ENCODE results near the gene TAX1BP1.

Gene TAX1BP1

GRCh38 chr7:27712217-27712616, 27.7 kb upstream of the TAX1BP1 start:
- no peak overlapping the region for H3K4ac ChIP-seq (ENCODE audit: low read depth in 1 of 2, low read length in 2 of 2)
- no peak overlapping the region for H2AFZ ChIP-seq (ENCODE audit: low read depth, low read length)
- H3K23ac ChIP-seq (ENCODE audit: low read length in 2 of 2): no peak overlapping the region
- H3K9ac ChIP-seq (ENCODE audit: low read length): no peak overlapping the region
- DNase-seq: no peak
- H3K14ac ChIP-seq (ENCODE audit: low read length in 2 of 2): no peak overlapping the region
- no peak overlapping the region for H3K18ac ChIP-seq (ENCODE audit: low read depth in 1 of 2, low read length in 2 of 2)
- H2BK5ac ChIP-seq (ENCODE audit: low read depth, low read length, poor library complexity, severe bottlenecking): no peak overlapping the region
- no peak overlapping the region for H2BK120ac ChIP-seq (ENCODE audit: low read depth, low read length)
- no peak overlapping the region for H3K4me3 ChIP-seq (ENCODE audit: insufficient read depth in 1 of 2, low read depth in 1 of 2, low read length in 2 of 2)
- H2AK5ac ChIP-seq (ENCODE audit: low read length, severe bottlenecking): no peak overlapping the region
- H3K79me1 ChIP-seq (replicated peaks; ENCODE audit: low read length, poor library complexity, severe bottlenecking): no peaks in the 10 kb centered on the region
- no peak overlapping the region for H2BK15ac ChIP-seq (ENCODE audit: low read depth, poor library complexity, severe bottlenecking)
- H4K8ac ChIP-seq (ENCODE audit: low read length): no peak overlapping the region
- peaks cover 2% of the 10 kb centered on the region for H3K4me1 ChIP-seq (ENCODE audit: control insufficient read depth, insufficient read depth, low read depth, low read length)
- no peak overlapping the region for H2BK12ac ChIP-seq (ENCODE audit: low read length in 2 of 2)
- H3K27me3 ChIP-seq (ENCODE audit: control insufficient read depth in 1 of 2, insufficient read depth in 1 of 2, low read length in 2 of 2): no peaks in the 10 kb centered on the region
- no peak overlapping the region for H4K91ac ChIP-seq (ENCODE audit: low read length)
- no peaks in the 10 kb centered on the region for H3K9me3 ChIP-seq (ENCODE audit: control insufficient read depth, low read length)
- no peak overlapping the region for H3K4me2 ChIP-seq (ENCODE audit: low read length, poor library complexity, severe bottlenecking)
- 100% methylated on average over 2 of the region's 3 CpGs for WGBS
- no peaks in the 10 kb centered on the region for H3K36me3 ChIP-seq (ENCODE audit: control insufficient read depth in 1 of 2, insufficient read depth in 2 of 2, low read depth in 1 of 2, low read length in 2 of 2)
- no peak overlapping the region for H3K27ac ChIP-seq (ENCODE audit: low read length, poor library complexity, severe bottlenecking)

- Histone ChIP-seq H4K91ac (ENCODE audit: low read length) (no peak overlapping the region), H3K4me1 (ENCODE audit: control insufficient read depth, insufficient read depth, low read depth, low read length) (no peaks in the 10 kb centered on the region), H3K23ac (ENCODE audit: low read length in 2 of 2) (no peak overlapping the region), H3K27me3 (ENCODE audit: control insufficient read depth in 1 of 2, insufficient read depth in 1 of 2, low read length in 2 of 2) (no peaks in the 10 kb centered on the region), H2BK120ac (ENCODE audit: low read depth, low read length) (no peak overlapping the region), H2AK5ac (ENCODE audit: low read length, severe bottlenecking) (no peak overlapping the region), H3K18ac (ENCODE audit: low read depth in 1 of 2, low read length in 2 of 2) (no peak overlapping the region), H3K9ac (ENCODE audit: low read length) (no peak overlapping the region), H2BK5ac (ENCODE audit: low read depth, low read length, poor library complexity, severe bottlenecking) (no peak overlapping the region), H4K8ac (ENCODE audit: low read length) (no peak overlapping the region), H3K14ac (ENCODE audit: low read length in 2 of 2) (no peak overlapping the region), H2BK12ac (ENCODE audit: low read length in 2 of 2) (no peak overlapping the region), H3K4me2 (ENCODE audit: low read length, poor library complexity, severe bottlenecking) (no peak overlapping the region), H3K4me3 (ENCODE audit: insufficient read depth in 1 of 2, low read depth in 1 of 2, low read length in 2 of 2) (no peak overlapping the region), H3K79me1 (replicated peaks; ENCODE audit: low read length, poor library complexity, severe bottlenecking) (no peaks in the 10 kb centered on the region), H3K9me3 (ENCODE audit: control insufficient read depth, low read length) (no peaks in the 10 kb centered on the region), H3K36me3 (ENCODE audit: control insufficient read depth in 1 of 2, insufficient read depth in 2 of 2, low read depth in 1 of 2, low read length in 2 of 2) (no peaks in the 10 kb centered on the region), H2BK15ac (ENCODE audit: low read depth, poor library complexity, severe bottlenecking) (no peak overlapping the region), H2AFZ (ENCODE audit: low read depth, low read length) (no peak overlapping the region), H3K4ac (ENCODE audit: low read depth in 1 of 2, low read length in 2 of 2) (no peak overlapping the region), H3K27ac (ENCODE audit: low read length, poor library complexity, severe bottlenecking) (no peak overlapping the region)
- DNase-seq: no peak
- 97% methylated on average over 3 of the region's 4 CpGs for WGBS
Observed at GRCh38 chr7:27714831-27715444, 25.0 kb upstream of the TAX1BP1 start.

GRCh38 chr7:27723085-27723484, 16.9 kb upstream of the TAX1BP1 start:
- Histone ChIP-seq H2AK5ac (ENCODE audit: low read length, severe bottlenecking) (no peak overlapping the region), H3K4me3 (ENCODE audit: insufficient read depth in 1 of 2, low read depth in 1 of 2, low read length in 2 of 2) (no peak overlapping the region), H3K9ac (ENCODE audit: low read length) (no peak overlapping the region), H2BK15ac (ENCODE audit: low read depth, poor library complexity, severe bottlenecking) (no peak overlapping the region), H3K27me3 (ENCODE audit: control insufficient read depth in 1 of 2, insufficient read depth in 1 of 2, low read length in 2 of 2) (no peaks in the 10 kb centered on the region), H3K36me3 (ENCODE audit: control insufficient read depth in 1 of 2, insufficient read depth in 2 of 2, low read depth in 1 of 2, low read length in 2 of 2) (no peaks in the 10 kb centered on the region), H3K79me1 (replicated peaks; ENCODE audit: low read length, poor library complexity, severe bottlenecking) (no peaks in the 10 kb centered on the region), H3K4me1 (ENCODE audit: control insufficient read depth, insufficient read depth, low read depth, low read length) (no peaks in the 10 kb centered on the region), H3K27ac (ENCODE audit: low read length, poor library complexity, severe bottlenecking) (no peak overlapping the region), H4K91ac (ENCODE audit: low read length) (no peak overlapping the region), H3K14ac (ENCODE audit: low read length in 2 of 2) (no peak overlapping the region), H4K8ac (ENCODE audit: low read length) (no peak overlapping the region), H2BK12ac (ENCODE audit: low read length in 2 of 2) (no peak overlapping the region), H3K23ac (ENCODE audit: low read length in 2 of 2) (no peak overlapping the region), H2BK120ac (ENCODE audit: low read depth, low read length) (no peak overlapping the region), H3K4me2 (ENCODE audit: low read length, poor library complexity, severe bottlenecking) (no peak overlapping the region), H2BK5ac (ENCODE audit: low read depth, low read length, poor library complexity, severe bottlenecking) (no peak overlapping the region), H3K4ac (ENCODE audit: low read depth in 1 of 2, low read length in 2 of 2) (no peak overlapping the region), H2AFZ (ENCODE audit: low read depth, low read length) (no peak overlapping the region), H3K18ac (ENCODE audit: low read depth in 1 of 2, low read length in 2 of 2) (no peak overlapping the region), H3K9me3 (ENCODE audit: control insufficient read depth, low read length) (no peaks in the 10 kb centered on the region)
- 50% methylated on average over 1 of the region's 1 CpG for WGBS
- DNase-seq: no peak

- Histone ChIP-seq H2AFZ (ENCODE audit: low read depth, low read length) (no peak overlapping the region), H3K36me3 (ENCODE audit: control insufficient read depth in 1 of 2, insufficient read depth in 2 of 2, low read depth in 1 of 2, low read length in 2 of 2) (no peaks in the 10 kb centered on the region)
- 78% methylated on average over 5 of the region's 6 CpGs for WGBS
Observed at GRCh38 chr7:27727058-27727457, 12.9 kb upstream of the TAX1BP1 start.

More at GRCh38 chr7:27727058-27727457, 12.9 kb upstream of the TAX1BP1 start:
- H2BK5ac ChIP-seq (ENCODE audit: low read depth, low read length, poor library complexity, severe bottlenecking): no peak overlapping the region
- no peak overlapping the region for H3K9ac ChIP-seq (ENCODE audit: low read length)
- H3K4me3 ChIP-seq (ENCODE audit: insufficient read depth in 1 of 2, low read depth in 1 of 2, low read length in 2 of 2): no peak overlapping the region
- DNase-seq: no peak
- H3K27me3 ChIP-seq (ENCODE audit: control insufficient read depth in 1 of 2, insufficient read depth in 1 of 2, low read length in 2 of 2): no peaks in the 10 kb centered on the region
- H2AK5ac ChIP-seq (ENCODE audit: low read length, severe bottlenecking): no peak overlapping the region
- no peak overlapping the region for H2BK120ac ChIP-seq (ENCODE audit: low read depth, low read length)
- H3K18ac ChIP-seq (ENCODE audit: low read depth in 1 of 2, low read length in 2 of 2): no peak overlapping the region
- no peak overlapping the region for H4K8ac ChIP-seq (ENCODE audit: low read length)
- no peak overlapping the region for H4K91ac ChIP-seq (ENCODE audit: low read length)
- no peak overlapping the region for H2BK15ac ChIP-seq (ENCODE audit: low read depth, poor library complexity, severe bottlenecking)
- H2BK12ac ChIP-seq (ENCODE audit: low read length in 2 of 2): no peak overlapping the region
- H3K4me2 ChIP-seq (ENCODE audit: low read length, poor library complexity, severe bottlenecking): no peak overlapping the region
- no peak overlapping the region for H3K4ac ChIP-seq (ENCODE audit: low read depth in 1 of 2, low read length in 2 of 2)
- H3K79me1 ChIP-seq (replicated peaks; ENCODE audit: low read length, poor library complexity, severe bottlenecking): no peaks in the 10 kb centered on the region
- H3K14ac ChIP-seq (ENCODE audit: low read length in 2 of 2): no peak overlapping the region
- no peaks in the 10 kb centered on the region for H3K4me1 ChIP-seq (ENCODE audit: control insufficient read depth, insufficient read depth, low read depth, low read length)
- no peaks in the 10 kb centered on the region for H3K9me3 ChIP-seq (ENCODE audit: control insufficient read depth, low read length)
- no peak overlapping the region for H3K27ac ChIP-seq (ENCODE audit: low read length, poor library complexity, severe bottlenecking)
- no peak overlapping the region for H3K23ac ChIP-seq (ENCODE audit: low read length in 2 of 2)

Measured in mesenchymal stem cell (in vitro differentiated cells and primary cell).